PC-9 (cell line): Measurements from ENCODE around the gene NSD2. TPM values are rescaled to one million over a fixed set of nuclear protein-coding genes. Genes with fewer than 3 reads are reported as not detected.
"Not testable (repeated sequence)": the region's sequence is repeated elsewhere in the genome, so short reads cannot be mapped to it uniquely, and the experiment has no call there.

Source experiments
- BruUV-seq: library from RNA; stranded (reverse); fragments of 400-500 nt; replicated peaks from 2 replicates; lab custom pipeline; 2021; lab: Mats Ljungman, UMichigan
- CTCF ChIA-PET: fragments of 300-600 bp; sonication (Branson Sonifier 250); formaldehyde crosslinking; loops from one replicate; lab custom pipeline; 2022; ENCODE audit warnings: antibody characterized with exemption; lab: Charles Lee
- POLR2A ChIA-PET: fragments of 300-600 bp; sonication (Branson Sonifier 250); formaldehyde crosslinking; loops from one replicate; lab custom pipeline; 2022; ENCODE audit warnings: antibody characterized with exemption; ENCODE audit not compliant: unreplicated experiment; lab: Charles Lee
- DNase-seq, 2 experiments: peaks; one replicate each; pipeline versions ENCODE4 v3.0.0 to v3.0.0-alpha.2; 2015 to 2022; ENCODE audit warnings: mixed read lengths in 1 of 2
- H2AFZ ChIP-seq: fragments of 200-600 bp; sonication (generic); 2 replicates; pipeline ENCODE4 v1.8.1; 2017; ENCODE audit warnings: antibody characterized with exemption
- H3F3A ChIP-seq: fragments of 200-600 bp; sonication (generic); 2 replicates; pipeline ENCODE4 v1.8.1; 2017; ENCODE audit warnings: antibody characterized with exemption, mild to moderate bottlenecking, low read depth; ENCODE audit not compliant: insufficient read depth
- H3K27ac ChIP-seq: fragments of 200-600 bp; sonication (generic); 2 replicates; pipeline ENCODE4 v1.6.1; 2016; ENCODE audit warnings: mixed run types
- H3K27me3 ChIP-seq: fragments of 200-600 bp; sonication (generic); 2 replicates; pipeline ENCODE4 v1.6.1; 2016; ENCODE audit warnings: low read depth, mixed run types; ENCODE audit not compliant: insufficient read depth
- H3K36me3 ChIP-seq: fragments of 200-600 bp; sonication (generic); 2 replicates; pipeline ENCODE4 v1.6.1; 2016; ENCODE audit warnings: low read depth, mixed run types
- H3K4me1 ChIP-seq: fragments of 200-600 bp; sonication (generic); replicated peaks from 2 replicates; pipeline ENCODE4 v1.6.1; 2016; ENCODE audit warnings: mixed run types; ENCODE audit not compliant: insufficient read depth
- H3K4me2 ChIP-seq: fragments of 200-600 bp; sonication (generic); 2 replicates; pipeline ENCODE4 v1.6.1; 2017; ENCODE audit warnings: mixed run types
- H3K4me3 ChIP-seq: fragments of 200-600 bp; sonication (generic); 2 replicates; pipeline ENCODE4 v1.6.1; 2016; ENCODE audit warnings: mixed run types
- H3K79me2 ChIP-seq: fragments of 200-600 bp; sonication (generic); 2 replicates; pipeline ENCODE4 v1.6.1; 2017; ENCODE audit warnings: low read depth, mixed run types
- H3K9me2 ChIP-seq: fragments of 200-600 bp; sonication (generic); 2 replicates; pipeline ENCODE4 v1.8.1; 2017; ENCODE audit warnings: mild to moderate bottlenecking; ENCODE audit not compliant: insufficient read depth
- H3K9me3 ChIP-seq: fragments of 200-600 bp; sonication (generic); 2 replicates; pipeline ENCODE4 v1.8.1; 2016; ENCODE audit warnings: low read depth; ENCODE audit not compliant: insufficient read depth
- H4K20me1 ChIP-seq: fragments of 200-600 bp; sonication (generic); 2 replicates; pipeline ENCODE4 v1.8.1; 2017; ENCODE audit not compliant: insufficient read depth
- CTCF ChIP-seq: fragments of 200-600 bp; sonication (generic); conservative IDR thresholded peaks from 2 replicates; pipeline ENCODE4 v1.6.1; 2017; ENCODE audit warnings: mixed run types, antibody characterized with exemption, mild to moderate bottlenecking, moderate library complexity
- EZH2 ChIP-seq: fragments of 200-600 bp; sonication (generic); IDR thresholded peaks from 2 replicates; pipeline ENCODE4 v1.8.0; 2017; ENCODE audit warnings: antibody characterized with exemption, low read depth
- intact Hi-C: fragments of 100-400 bp; cut with micrococcal nuclease; formaldehyde crosslinking; loops from one replicate; pipeline ENCODE4 v1.10.0; 2022; ENCODE audit not compliant: unreplicated experiment
- microRNA-seq: library from miRNA; unstranded; fragments of <30 nt; microRNA quantifications from one replicate; pipeline ENCODE4 v1.2.0, GENCODE V29; 2021; ENCODE audit warnings: borderline number of aligned reads, borderline replicate concordance
- total RNA-seq: library from RNA; stranded (reverse); gene quantifications from 2 replicates; pipeline ENCODE4 v1.2.3, GENCODE V29; 2021

Gene NSD2
- total RNA-seq, 1 experiment from 2014 or later = 176 TPM

DNA sequence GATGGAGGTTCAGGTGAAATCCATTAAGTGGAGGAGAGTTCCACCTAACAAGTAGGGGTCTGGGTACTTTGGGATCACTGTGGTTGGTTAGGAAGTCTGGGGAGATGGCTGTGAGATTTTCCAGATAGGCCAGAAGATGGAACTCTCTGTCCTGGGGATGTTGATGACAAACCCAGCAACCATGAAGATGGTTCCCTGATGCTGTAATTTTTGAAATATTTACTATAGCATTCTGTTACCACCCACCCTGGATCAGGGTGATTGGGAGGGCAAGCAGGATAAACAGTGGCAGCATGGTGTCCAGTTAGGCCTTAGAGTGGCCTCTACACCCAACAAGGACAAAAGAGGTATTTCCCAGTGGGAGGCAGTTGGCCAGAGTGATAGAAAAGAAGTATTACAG, 153.5 kb downstream of the NSD2 start:
- no TSS peak for BruUV-seq
- H3K27me3 ChIP-seq = peaks cover 38% of the 10 kb centered on the region; the same call in 1 of the 2 replicates
- intact Hi-C loops = no loop called here

GRCh38 chr4:2025817-2026216, 154.6 kb downstream of the NSD2 start:
- Histone ChIP-seq H3F3A (no peaks in the 10 kb centered on the region), H3K9me2 (0 out of 2 replicates have a peak, but pooled peaks cover 3% of the 10 kb centered on the region), H3K36me3 (no peaks in the 10 kb centered on the region), H3K27me3 (peaks cover 43% of the 10 kb centered on the region; the same call in 1 of the 2 replicates), H3K4me3 (no peak overlapping the region), H3K79me2 (no peaks in the 10 kb centered on the region), H4K20me1 (no peaks in the 10 kb centered on the region), H3K4me1 (no peaks in the 10 kb centered on the region), H2AFZ (no peak overlapping the region), H3K4me2 (no peak overlapping the region), H3K9me3 (peaks cover 8% of the 10 kb centered on the region; the same call in 1 of the 2 replicates), H3K27ac (no peak overlapping the region)
- no TSS peak for BruUV-seq
- POLR2A ChIA-PET = no interaction called here
- TF ChIP-seq CTCF = no peak
- TF ChIP-seq EZH2 = no peak
- CTCF ChIA-PET = no interaction called here
- intact Hi-C loops = no loop called here
- DNase-seq = no peak

More for the DNA sequence above, 153.5 kb downstream of the NSD2 start:
- POLR2A ChIA-PET = no interaction called here
- peaks cover 8% of the 10 kb centered on the region; the same call in 1 of the 2 replicates for H3K9me3 ChIP-seq
- H3K4me1 ChIP-seq = no peaks in the 10 kb centered on the region
- no peak for DNase-seq
- H3K79me2 ChIP-seq = no peaks in the 10 kb centered on the region
- H3K27ac ChIP-seq = no peak overlapping the region
- no peak overlapping the region for H2AFZ ChIP-seq
- no peaks in the 10 kb centered on the region for H4K20me1 ChIP-seq
- H3K9me2 ChIP-seq = 0 out of 2 replicates have a peak, but pooled peaks cover 3% of the 10 kb centered on the region
- no peak overlapping the region for H3K4me2 ChIP-seq
- CTCF ChIA-PET = no interaction called here
- H3K36me3 ChIP-seq = no peaks in the 10 kb centered on the region
- TF ChIP-seq EZH2 (no peak), CTCF (no peak)
- no peaks in the 10 kb centered on the region for H3F3A ChIP-seq
- no peak overlapping the region for H3K4me3 ChIP-seq

GRCh38 chr4:2027120-2027519, 155.9 kb downstream of the NSD2 start:
- H3K4me3 ChIP-seq, H3K4me1 ChIP-seq, H3K4me2 ChIP-seq, H3K9me3 ChIP-seq, POLR2A ChIA-PET, H2AFZ ChIP-seq, BruUV-seq, H3K79me2 ChIP-seq, H3K27ac ChIP-seq, H3K36me3 ChIP-seq, DNase-seq, intact Hi-C loops, H3K9me2 ChIP-seq, H4K20me1 ChIP-seq, H3F3A ChIP-seq, CTCF ChIA-PET: not testable (repeated sequence)
- peaks cover 36% of the 10 kb centered on the region; the same call in 1 of the 2 replicates for H3K27me3 ChIP-seq

DNA sequence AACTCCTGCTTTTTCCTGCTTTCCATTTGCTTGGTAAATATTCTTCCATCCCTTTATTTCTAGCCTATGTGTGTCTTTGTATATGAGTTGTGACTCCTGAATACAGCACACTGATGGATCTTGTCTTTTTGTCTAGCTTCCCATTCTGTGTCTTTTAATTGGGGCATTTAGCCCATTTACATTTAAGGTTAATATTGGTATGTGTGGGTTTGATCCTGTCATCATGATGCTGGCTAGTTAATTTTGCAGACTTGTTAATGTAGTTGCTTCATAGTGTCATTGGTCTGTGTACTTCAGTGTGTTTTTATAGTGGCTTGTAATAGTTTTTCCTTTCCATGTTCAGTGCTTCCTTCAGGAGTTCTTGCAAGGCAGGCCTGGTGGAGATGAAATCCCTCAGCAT, 160.0 kb downstream of the NSD2 start:
- H3K9me2 ChIP-seq, DNase-seq, H3F3A ChIP-seq, H3K4me2 ChIP-seq, H3K36me3 ChIP-seq, H3K4me3 ChIP-seq, H3K79me2 ChIP-seq, H2AFZ ChIP-seq, POLR2A ChIA-PET, BruUV-seq, intact Hi-C loops, H4K20me1 ChIP-seq, H3K27ac ChIP-seq, H3K4me1 ChIP-seq, H3K9me3 ChIP-seq: not testable (repeated sequence)
- CTCF ChIA-PET = interaction anchor here (0.7 kb wide), 1 partner anchor 9 kb away, joined by 3 read pairs; no protein-coding TSS in a partner anchor
- peaks cover 38% of the 10 kb centered on the region; the same call in 1 of the 2 replicates for H3K27me3 ChIP-seq

Small RNAs within 50 kb of the gene (microRNA-seq; reads per million reads assigned to microRNA genes)
- gene MIR943 = 2.0 reads per million

Other genes with a start within 250 kb of the NSD2 start
- gene FAM53A, start 187.1 kb upstream of the NSD2 start, total RNA-seq = 4.0 and 6.7 TPM in 2 replicates
- gene SLBP, start 159.1 kb upstream of the NSD2 start, total RNA-seq = 61.7 and 63.4 TPM in 2 replicates
- 41.2 and 52.5 TPM in 2 replicates for gene TMEM129, start 150.1 kb upstream of the NSD2 start, total RNA-seq
- 134 TPM in 2 replicates for gene TACC3, start 149.9 kb upstream of the NSD2 start, total RNA-seq
- gene FGFR3, start 78.1 kb upstream of the NSD2 start, total RNA-seq = 8.2 and 10.6 TPM in 2 replicates
- 44.5 and 58.9 TPM in 2 replicates for gene LETM1, start 15.2 kb upstream of the NSD2 start, total RNA-seq
- gene NELFA, start 137.6 kb downstream of the NSD2 start, total RNA-seq = 52.4 and 70.1 TPM in 2 replicates
- 2.1 and 4.1 TPM in 2 replicates for gene NAT8L, start 187.9 kb downstream of the NSD2 start, total RNA-seq